DND-41 (cell line): ENCODE data around the gene PCDHGC5.

ENCODE experiments used
- ATAC-seq: fragments of 200-7000 bp; cut with Tn5 transposase; 3 replicates; pipeline ENCODE4 v1.9.1; 2021; ENCODE audit warnings: low read depth; ENCODE audit not compliant: insufficient read depth
- DNase-seq: peaks from one replicate; pipeline ENCODE4 v3.0.0-alpha.2; 2020
- H2AFZ ChIP-seq: 2 replicates; pipeline ENCODE4 v1.6.0; 2012; ENCODE audit warnings: low read depth, low read length
- H3K27ac ChIP-seq: 2 replicates; pipeline ENCODE4 v1.5.1; 2012; ENCODE audit warnings: low read length, inconsistent platforms
- H3K27me3 ChIP-seq: fragments of 200-600 bp; sonication (generic); 2 replicates; pipeline ENCODE4 v1.6.0; 2012; ENCODE audit warnings: low read length, mild to moderate bottlenecking, inconsistent platforms; ENCODE audit not compliant: insufficient read depth, poor library complexity
- H3K36me3 ChIP-seq: 2 replicates; pipeline ENCODE4 v1.5.1; 2012; ENCODE audit warnings: low read length, inconsistent platforms; ENCODE audit not compliant: insufficient read depth
- H3K4me1 ChIP-seq: 2 replicates; pipeline ENCODE4 v1.5.1; 2012; ENCODE audit warnings: mild to moderate bottlenecking, low read length; ENCODE audit not compliant: insufficient read depth
- H3K4me2 ChIP-seq: 2 replicates; pipeline ENCODE4 v1.6.0; 2012; ENCODE audit warnings: mild to moderate bottlenecking, moderate library complexity, low read length, inconsistent platforms; ENCODE audit not compliant: insufficient read depth
- H3K4me3 ChIP-seq, 2 experiments: fragments of 200-600 bp in 1 of 2; shearing (Covaris generic) in 1 of 2; 2 replicates each; pipeline ENCODE4 v1.5.1; 2012 to 2016; ENCODE audit warnings: inconsistent platforms in 2 of 2, low read length in 2 of 2, mild to moderate bottlenecking in 2 of 2, low read depth in 1 of 2, moderate library complexity in 1 of 2
- H3K79me2 ChIP-seq: 2 replicates; pipeline ENCODE4 v1.6.0; 2012; ENCODE audit warnings: low read length, inconsistent platforms; ENCODE audit not compliant: insufficient read depth
- H3K9ac ChIP-seq: 2 replicates; pipeline ENCODE4 v1.6.0; 2012; ENCODE audit warnings: low read depth, mild to moderate bottlenecking, inconsistent platforms, low read length, moderate library complexity
- H3K9me3 ChIP-seq: 2 replicates; pipeline ENCODE4 v1.5.1; 2012; ENCODE audit warnings: low read length, moderate library complexity, mild to moderate bottlenecking, inconsistent platforms; ENCODE audit not compliant: insufficient read depth, severe bottlenecking
- H4K20me1 ChIP-seq: 2 replicates; pipeline ENCODE4 v1.6.0; 2012; ENCODE audit warnings: low read length; ENCODE audit not compliant: insufficient read depth
- EZH2 ChIP-seq: IDR thresholded peaks from 3 replicates; pipeline ENCODE4 v1.6.1; 2012; ENCODE audit warnings: borderline replicate concordance, low read depth, mild to moderate bottlenecking, moderate library complexity, low read length, inconsistent platforms; ENCODE audit not compliant: severe bottlenecking
- TF ChIP-seq, protein P1 (sequence below): IDR thresholded peaks from 2 replicates; pipeline ENCODE4 v1.5.1; 2012; ENCODE audit warnings: borderline replicate concordance, low read length, moderate library complexity, mild to moderate bottlenecking; ENCODE audit not compliant: poor library complexity, severe bottlenecking; ENCODE audit errors: extremely low read depth

PCDHGC5 gene

DNA sequence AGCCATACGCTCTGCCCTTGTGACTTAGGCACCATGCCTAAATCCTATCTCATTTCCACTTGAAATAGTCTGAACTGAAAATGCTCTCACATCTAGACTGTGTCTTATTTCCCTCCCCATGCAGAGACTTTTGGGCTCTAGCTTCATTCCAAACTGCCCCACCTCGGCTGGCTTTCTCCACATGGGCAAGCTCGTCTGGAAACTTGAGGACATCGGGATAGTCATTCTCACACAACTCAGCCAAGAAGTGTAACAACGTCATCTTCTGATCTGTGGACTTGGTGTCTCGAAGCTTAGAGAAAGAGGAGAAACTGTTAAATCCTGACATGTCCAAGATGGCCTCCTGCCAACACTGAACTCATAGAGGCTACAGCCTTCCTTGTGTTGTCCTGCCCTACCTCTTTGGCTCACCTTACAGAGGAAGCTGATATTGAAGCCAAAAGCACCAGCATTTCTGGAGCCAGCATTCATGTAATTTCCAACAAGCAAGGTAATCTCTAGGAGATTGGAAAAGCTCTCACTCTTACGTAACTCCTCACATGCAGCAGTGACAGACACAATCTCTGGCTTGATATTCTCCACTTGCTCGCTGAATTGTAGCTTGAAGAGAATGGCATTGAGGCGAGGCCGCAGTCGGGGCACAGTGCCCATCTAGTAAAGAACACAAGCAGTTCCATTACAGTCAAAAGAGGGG lies 39.6 kb downstream of the PCDHGC5 start:
- H3K9me3 ChIP-seq, result no peaks in the 10 kb centered on the region
- H3K27ac ChIP-seq, result no peak overlapping the region
- no peak overlapping the region for H2AFZ ChIP-seq
- H3K27me3 ChIP-seq, result no peaks in the 10 kb centered on the region
- H3K4me2 ChIP-seq, result no peak overlapping the region
- no peaks in the 10 kb centered on the region for H3K4me1 ChIP-seq
- DNase-seq (no peak), ATAC-seq (no peak)
- no peaks in the 10 kb centered on the region for H3K79me2 ChIP-seq
- no peaks in the 10 kb centered on the region for H4K20me1 ChIP-seq
- H3K36me3 ChIP-seq, result peaks cover 100% of the 10 kb centered on the region
- no peak overlapping the region for H3K4me3 ChIP-seq
- no peak overlapping the region for H3K9ac ChIP-seq
- no peak for TF ChIP-seq EZH2
- TF ChIP-seq, protein P1, sequence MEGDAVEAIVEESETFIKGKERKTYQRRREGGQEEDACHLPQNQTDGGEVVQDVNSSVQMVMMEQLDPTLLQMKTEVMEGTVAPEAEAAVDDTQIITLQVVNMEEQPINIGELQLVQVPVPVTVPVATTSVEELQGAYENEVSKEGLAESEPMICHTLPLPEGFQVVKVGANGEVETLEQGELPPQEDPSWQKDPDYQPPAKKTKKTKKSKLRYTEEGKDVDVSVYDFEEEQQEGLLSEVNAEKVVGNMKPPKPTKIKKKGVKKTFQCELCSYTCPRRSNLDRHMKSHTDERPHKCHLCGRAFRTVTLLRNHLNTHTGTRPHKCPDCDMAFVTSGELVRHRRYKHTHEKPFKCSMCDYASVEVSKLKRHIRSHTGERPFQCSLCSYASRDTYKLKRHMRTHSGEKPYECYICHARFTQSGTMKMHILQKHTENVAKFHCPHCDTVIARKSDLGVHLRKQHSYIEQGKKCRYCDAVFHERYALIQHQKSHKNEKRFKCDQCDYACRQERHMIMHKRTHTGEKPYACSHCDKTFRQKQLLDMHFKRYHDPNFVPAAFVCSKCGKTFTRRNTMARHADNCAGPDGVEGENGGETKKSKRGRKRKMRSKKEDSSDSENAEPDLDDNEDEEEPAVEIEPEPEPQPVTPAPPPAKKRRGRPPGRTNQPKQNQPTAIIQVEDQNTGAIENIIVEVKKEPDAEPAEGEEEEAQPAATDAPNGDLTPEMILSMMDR, result no peak

DNA sequence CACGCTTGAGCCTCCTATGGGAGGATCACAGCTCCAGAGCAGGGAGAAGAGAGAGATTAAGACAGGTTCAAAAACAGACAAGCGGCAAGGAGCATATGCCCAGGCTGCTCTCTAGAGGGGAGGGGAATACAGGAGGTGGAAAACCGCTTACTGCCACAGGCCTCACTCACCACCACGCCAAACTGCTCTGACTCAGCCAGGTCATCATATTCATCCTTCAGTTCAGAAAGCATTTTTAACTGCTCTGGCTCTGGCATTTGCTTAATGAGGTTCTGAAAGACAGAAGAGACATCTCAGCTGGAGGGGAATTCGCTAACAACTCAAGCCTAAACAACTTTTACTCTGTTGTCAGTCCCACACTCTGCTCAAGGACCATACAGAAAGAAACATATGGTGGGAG lies 40.1 kb downstream of the PCDHGC5 start:
- Histone ChIP-seq H3K79me2 (no peaks in the 10 kb centered on the region), H3K27ac (no peak overlapping the region), H3K4me1 (no peaks in the 10 kb centered on the region), H2AFZ (no peak overlapping the region), H3K9ac (no peak overlapping the region), H3K4me2 (no peak overlapping the region), H3K36me3 (peaks cover 100% of the 10 kb centered on the region), H3K27me3 (no peaks in the 10 kb centered on the region), H3K4me3 (no peak overlapping the region), H3K9me3 (no peaks in the 10 kb centered on the region), H4K20me1 (no peaks in the 10 kb centered on the region)
- TF ChIP-seq EZH2, result no peak
- no peak for ATAC-seq
- DNase-seq, result no peak

DNA sequence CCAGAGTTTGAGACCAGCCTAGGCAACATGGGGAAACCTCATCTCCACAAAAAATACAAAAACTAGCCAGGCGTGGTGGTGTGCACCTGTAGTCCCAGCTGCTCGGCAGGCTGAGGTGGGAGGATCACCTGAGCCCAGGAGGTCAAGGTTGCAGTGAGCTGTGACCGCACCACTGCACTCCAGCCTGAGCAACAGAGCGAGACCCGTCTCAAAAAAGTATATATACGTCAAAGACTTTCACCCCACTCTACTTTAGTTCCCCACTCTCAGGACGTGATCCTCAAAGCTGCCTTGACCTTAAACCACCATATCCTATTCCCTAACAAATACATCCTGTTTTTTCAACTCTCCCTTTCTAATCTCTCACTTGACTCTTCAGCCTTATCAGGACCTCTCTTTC lies 41.0 kb downstream of the PCDHGC5 start:
- Histone ChIP-seq H4K20me1 (no peaks in the 10 kb centered on the region), H3K4me2 (no peak overlapping the region), H3K27me3 (no peaks in the 10 kb centered on the region), H3K9me3 (no peaks in the 10 kb centered on the region), H2AFZ (no peak overlapping the region), H3K4me1 (no peaks in the 10 kb centered on the region), H3K27ac (no peak overlapping the region), H3K79me2 (no peaks in the 10 kb centered on the region), H3K9ac (no peak overlapping the region), H3K36me3 (peaks cover 100% of the 10 kb centered on the region), H3K4me3 (no peak overlapping the region)
- ATAC-seq, result no peak
- no peak for DNase-seq
- TF ChIP-seq, protein P1, result no peak
- no peak for TF ChIP-seq EZH2

DNA sequence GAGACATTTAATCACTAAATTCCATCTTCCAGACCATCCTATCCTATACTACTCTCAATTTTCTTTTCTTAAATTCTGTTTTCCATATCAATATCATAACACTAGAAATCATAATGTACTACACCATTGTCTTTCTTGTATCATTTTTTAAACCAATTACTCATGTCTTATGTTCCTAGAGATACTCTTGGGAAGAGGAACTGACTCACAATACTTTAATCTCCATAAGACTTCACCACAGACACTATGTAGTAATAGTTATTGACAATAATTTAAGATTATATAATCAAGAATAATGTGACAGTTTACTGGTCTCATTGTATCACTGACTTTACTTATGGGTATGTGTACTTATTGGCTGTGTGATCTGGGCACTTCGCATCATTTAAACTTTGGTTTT lies 43.8 kb downstream of the PCDHGC5 start:
- Histone ChIP-seq H2AFZ (no peak overlapping the region), H3K4me3 (no peak overlapping the region), H3K27me3 (no peaks in the 10 kb centered on the region), H3K4me1 (no peaks in the 10 kb centered on the region), H3K36me3 (peaks cover 91% of the 10 kb centered on the region), H3K4me2 (no peak overlapping the region), H3K9ac (no peak overlapping the region), H3K27ac (no peak overlapping the region), H3K79me2 (no peaks in the 10 kb centered on the region), H4K20me1 (no peaks in the 10 kb centered on the region), H3K9me3 (no peaks in the 10 kb centered on the region)
- no peak for ATAC-seq
- no peak for DNase-seq
- TF ChIP-seq, protein P1, result no peak
- TF ChIP-seq EZH2, result no peak
